Transverse colon (tissue), 4 donors: ENCODE results near the gene GABRG2. TPM values are rescaled to one million over a fixed set of nuclear protein-coding genes. Genes with fewer than 3 reads are reported as not detected.
"Not testable (repeated sequence)": the region's sequence is repeated elsewhere in the genome, so short reads cannot be mapped to it uniquely, and the experiment has no call there.

ENCODE experiments used
- DNase-seq: peaks from one replicate; pipeline ENCODE4 v3.0.0-alpha.2; 2019
- H3K27ac ChIP-seq, 4 donors: fragments of 200-600 bp; sonication (generic); 2 replicates each; pipeline ENCODE4 v1.5.1; 2016 to 2018; ENCODE audit warnings: inconsistent platforms in 4 of 4
- H3K27me3 ChIP-seq: fragments of 200-600 bp; sonication (generic); 2 replicates; pipeline ENCODE4 v1.5.1; 2017; ENCODE audit warnings: inconsistent platforms
- H3K36me3 ChIP-seq, 4 donors: fragments of 200-600 bp; sonication (generic); 2 replicates each; pipeline ENCODE4 v1.5.1; 2017 to 2019; ENCODE audit warnings: inconsistent platforms in 4 of 4
- H3K4me1 ChIP-seq, 4 donors: fragments of 200-600 bp; sonication (generic); 2 replicates each; pipeline ENCODE4 v1.5.1; 2017 to 2020; ENCODE audit warnings: inconsistent platforms in 4 of 4
- H3K4me3 ChIP-seq, 4 donors: fragments of 200-600 bp; sonication (generic); 1 replicate in 1 of 4; 2 replicates in 3 of 4; pipeline versions ENCODE4 v1.5.1 to v1.6.1; 2017 to 2019; ENCODE audit warnings: inconsistent platforms in 4 of 4
- H3K9me3 ChIP-seq, 2 donors: fragments of 200-600 bp; sonication (generic); 2 replicates each; pipeline ENCODE4 v1.5.1; 2017 to 2019; ENCODE audit warnings: inconsistent platforms in 2 of 2
- EP300 ChIP-seq: sonication (generic); formaldehyde crosslinking; IDR thresholded peaks from one replicate; pipeline ENCODE4 v1.6.1; 2017; ENCODE audit warnings: antibody characterized with exemption, low read depth
- POLR2A ChIP-seq: fragments of 450-650 bp; IDR thresholded peaks from one replicate; pipeline ENCODE4 v1.6.1; 2016; ENCODE audit warnings: antibody characterized with exemption, mild to moderate bottlenecking, moderate library complexity
- POLR2AphosphoS5 ChIP-seq, 3 donors: sonication (generic); formaldehyde crosslinking; IDR thresholded peaks; one replicate each; pipeline ENCODE4 v1.6.1; 2016; ENCODE audit warnings: antibody characterized with exemption in 3 of 3
- WGBS, 2 donors: methylation state at CpG; one replicate each; pipeline ENCODE4 v1.1.5; 2018; ENCODE audit warnings: low coverage in 1 of 2; 5-methylcytosine and 5-hydroxymethylcytosine counted together
- in situ Hi-C, 4 donors: fragments of 200-750 bp; cut with MboI; loops; one replicate each; pipeline versions ENCODE4 v1.15.0 to v1.15.1; 2017; ENCODE audit warnings: low sequenced_read_pairs in 3 of 4, low pct_ligation_motif_present in 1 of 4, low pct_unique_long_range_greater_than_20kb in 1 of 4
- intact Hi-C: fragments of 100-400 bp; cut with DNase I; formaldehyde crosslinking; loops from one replicate; pipeline ENCODE4 v1.15.1; 2023; ENCODE audit warnings: low total_unique reads
- total RNA-seq, 4 donors: library from RNA; depleted of rRNA; stranded (reverse); fragments of >200 nt; gene quantifications; one replicate each; pipeline ENCODE4 v1.1.0, GENCODE V29; 2016
- TF ChIP-seq, protein P1 (sequence below), 5 experiments: fragments of 200-600 bp in 3 of 5; fragments of 450-650 bp in 2 of 5; sonication (generic) in 3 of 5; IDR thresholded peaks; 1 replicate in 2 of 5; 2 replicates in 3 of 5; pipeline ENCODE4 v1.5.1; 2016 to 2017; ENCODE audit warnings: antibody characterized with exemption in 5 of 5, inconsistent platforms in 3 of 5, mild to moderate bottlenecking in 2 of 5, moderate library complexity in 1 of 5

The GABRG2 gene
- total RNA-seq, 4 donors from 2014 or later: 0.27 to 0.48 TPM; not detected in 2

- WGBS, 2 donors: 40 to 44% methylated on average over 1 of the region's 1 CpG
- in situ Hi-C loops: no loop called here
These were observed 20.3 kb upstream of the GABRG2 start for GRCh38 chr5:162047279-162047678.

DNA sequence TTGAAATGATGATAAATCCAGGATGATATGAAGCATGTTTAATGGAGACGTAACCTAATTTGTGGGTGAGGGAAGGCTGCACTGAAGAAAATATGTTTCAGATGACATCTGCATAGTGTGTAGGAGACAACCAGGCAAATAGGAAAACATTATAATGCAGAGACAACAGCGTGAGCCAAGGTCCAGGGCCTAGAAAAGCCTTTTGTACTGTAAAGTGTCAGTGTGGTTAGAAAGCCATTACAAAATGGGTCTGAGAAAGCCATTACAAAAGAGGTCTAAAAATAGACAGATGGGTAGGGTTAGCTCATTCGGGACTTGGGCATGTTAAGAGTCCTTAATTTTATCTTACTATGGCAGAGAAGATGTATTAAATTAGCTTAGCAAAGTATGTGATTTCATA is 14.9 kb upstream of the GABRG2 start:
- in situ Hi-C loops: no loop called here
- WGBS, 2 donors: 60 to 77% methylated on average over 3 of the region's 3 CpGs
- no peak for TF ChIP-seq EP300
- TF ChIP-seq POLR2AphosphoS5 (IDR thresholded peaks at IDR 0.05): no peak
- TF ChIP-seq POLR2A: no peak

More at GRCh38 chr5:162047279-162047678, 20.3 kb upstream of the GABRG2 start:
- DNase-seq: no peak
- Histone ChIP-seq H3K27ac (no peak overlapping the region), H3K4me3 (no peak overlapping the region), H3K9me3 (no peaks in the 10 kb centered on the region), H3K27me3 (no peaks in the 10 kb centered on the region), H3K4me1 (no peaks in the 10 kb centered on the region), H3K36me3 (no peaks in the 10 kb centered on the region)
- TF ChIP-seq POLR2A (no peak), EP300 (no peak), POLR2AphosphoS5 (IDR thresholded peaks at IDR 0.05) (no peak)
- TF ChIP-seq, protein P1, sequence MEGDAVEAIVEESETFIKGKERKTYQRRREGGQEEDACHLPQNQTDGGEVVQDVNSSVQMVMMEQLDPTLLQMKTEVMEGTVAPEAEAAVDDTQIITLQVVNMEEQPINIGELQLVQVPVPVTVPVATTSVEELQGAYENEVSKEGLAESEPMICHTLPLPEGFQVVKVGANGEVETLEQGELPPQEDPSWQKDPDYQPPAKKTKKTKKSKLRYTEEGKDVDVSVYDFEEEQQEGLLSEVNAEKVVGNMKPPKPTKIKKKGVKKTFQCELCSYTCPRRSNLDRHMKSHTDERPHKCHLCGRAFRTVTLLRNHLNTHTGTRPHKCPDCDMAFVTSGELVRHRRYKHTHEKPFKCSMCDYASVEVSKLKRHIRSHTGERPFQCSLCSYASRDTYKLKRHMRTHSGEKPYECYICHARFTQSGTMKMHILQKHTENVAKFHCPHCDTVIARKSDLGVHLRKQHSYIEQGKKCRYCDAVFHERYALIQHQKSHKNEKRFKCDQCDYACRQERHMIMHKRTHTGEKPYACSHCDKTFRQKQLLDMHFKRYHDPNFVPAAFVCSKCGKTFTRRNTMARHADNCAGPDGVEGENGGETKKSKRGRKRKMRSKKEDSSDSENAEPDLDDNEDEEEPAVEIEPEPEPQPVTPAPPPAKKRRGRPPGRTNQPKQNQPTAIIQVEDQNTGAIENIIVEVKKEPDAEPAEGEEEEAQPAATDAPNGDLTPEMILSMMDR (IDR thresholded peaks at IDR 0.05): no peak
- intact Hi-C loops: no loop called here

GRCh38 chr5:162055095-162055494 is 12.5 kb upstream of the GABRG2 start:
- H3K27me3 ChIP-seq, H3K36me3 ChIP-seq, DNase-seq, H3K27ac ChIP-seq, in situ Hi-C loops, H3K9me3 ChIP-seq, H3K4me3 ChIP-seq, H3K4me1 ChIP-seq, intact Hi-C loops: not testable (repeated sequence)
- WGBS, 2 donors: 20 to 81% methylated on average over 1 to 4 of the region's 4 CpGs

More for the DNA sequence above, 14.9 kb upstream of the GABRG2 start:
- H3K36me3 ChIP-seq: no peaks in the 10 kb centered on the region
- H3K27ac ChIP-seq: no peak overlapping the region
- intact Hi-C loops: no loop called here
- no peaks in the 10 kb centered on the region for H3K27me3 ChIP-seq
- no peak for DNase-seq
- no peak overlapping the region for H3K4me3 ChIP-seq
- H3K4me1 ChIP-seq: no peaks in the 10 kb centered on the region
- H3K9me3 ChIP-seq: no peaks in the 10 kb centered on the region

DNA sequence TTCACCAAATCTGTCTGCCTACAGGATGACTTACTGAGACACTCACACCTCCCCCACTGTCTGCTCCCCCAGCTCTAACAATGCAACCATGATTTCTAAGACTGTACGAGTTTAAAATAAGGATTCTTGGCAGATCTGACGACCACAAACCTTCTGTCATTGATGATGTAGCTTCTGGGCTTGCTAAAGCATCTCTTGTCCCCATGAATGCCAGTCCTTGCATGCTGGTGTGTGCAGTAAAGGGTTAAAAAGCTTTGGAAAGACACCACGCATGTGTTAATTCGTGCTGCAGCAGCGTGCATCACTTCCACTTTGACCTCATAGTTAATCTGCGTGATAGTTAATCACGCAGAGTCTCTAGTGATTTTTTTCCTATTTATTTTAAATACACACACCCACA is 411 bp upstream of the GABRG2 start:
- Histone ChIP-seq H3K4me3 (no peak overlapping the region), H3K27me3 (peaks cover 11% of the 10 kb centered on the region), H3K36me3 (no peaks in the 10 kb centered on the region), H3K27ac (no peak overlapping the region), H3K9me3 (no peaks in the 10 kb centered on the region), H3K4me1 (no peaks in the 10 kb centered on the region)
- intact Hi-C loops: no loop called here
- in situ Hi-C loops: no loop called here
- 8% methylated on average over 5 to 7 of the region's 7 CpGs for WGBS, 2 donors
- TF ChIP-seq POLR2AphosphoS5 (IDR thresholded peaks at IDR 0.05) (no peak), EP300 (no peak), POLR2A (no peak)
- TF ChIP-seq, protein P1 (IDR thresholded peaks at IDR 0.05): no peak
- no peak for DNase-seq

- H3K36me3 ChIP-seq: no peaks in the 10 kb centered on the region
- H3K4me1 ChIP-seq: no peaks in the 10 kb centered on the region
- WGBS, 2 donors: 13 to 25% methylated on average over 3 to 12 of the region's 12 CpGs
- no peak for DNase-seq
- intact Hi-C loops (no loop called here), in situ Hi-C loops (no loop called here)
- H3K9me3 ChIP-seq: no peaks in the 10 kb centered on the region
- no peak for TF ChIP-seq EP300
- TF ChIP-seq, protein P1 (IDR thresholded peaks at IDR 0.05): no peak
- TF ChIP-seq POLR2A: no peak
- no peak for TF ChIP-seq POLR2AphosphoS5 (IDR thresholded peaks at IDR 0.05)
- no peak overlapping the region for H3K27ac ChIP-seq
- no peak overlapping the region for H3K4me3 ChIP-seq
- H3K27me3 ChIP-seq: peaks cover 11% of the 10 kb centered on the region
These were observed 839 bp downstream of the GABRG2 start for GRCh38 chr5:162068412-162068811.
